Uterus (tissue), 2 donors: ENCODE measurements around the gene KCNMA1.

Experiments used
- POLR2A ChIP-seq, 2 donors: fragments of 450-650 bp; IDR thresholded peaks; one replicate each; pipeline ENCODE4 v1.6.1; 2016; ENCODE audit warnings: antibody characterized with exemption in 2 of 2, mild to moderate bottlenecking in 1 of 2, moderate library complexity in 1 of 2
- TF ChIP-seq, protein P1 (sequence below), 4 experiments: fragments of 200-600 bp in 2 of 4; fragments of 450-650 bp in 2 of 4; sonication (generic) in 2 of 4; IDR thresholded peaks; one replicate each; pipeline ENCODE4 v1.5.1; 2016 to 2019; ENCODE audit warnings: antibody characterized with exemption in 4 of 4, mild to moderate bottlenecking in 2 of 4, moderate library complexity in 1 of 4

DNA sequence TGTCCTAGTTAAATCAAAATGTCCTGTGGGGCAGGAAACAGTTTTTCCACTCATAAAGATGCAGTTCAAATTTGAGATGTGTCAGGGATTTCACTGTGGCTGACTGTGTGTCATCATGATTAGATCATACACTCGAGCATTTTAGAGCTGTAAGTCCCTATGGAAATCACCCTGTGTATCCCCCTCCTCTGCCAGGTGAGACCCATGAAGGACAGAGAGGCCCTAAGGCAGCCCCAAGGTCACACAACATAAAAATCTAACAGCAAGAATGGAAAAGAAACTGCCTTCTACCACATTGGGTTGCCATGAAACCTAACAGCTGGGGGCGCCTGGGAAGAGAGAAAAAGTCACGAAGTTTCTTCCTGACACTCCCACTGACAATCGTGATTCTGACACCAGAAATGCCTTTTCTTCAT, 135.8 kb downstream of the KCNMA1 start:
- no peak for TF ChIP-seq POLR2A (IDR thresholded peaks at IDR 0.05)
- TF ChIP-seq, protein P1, sequence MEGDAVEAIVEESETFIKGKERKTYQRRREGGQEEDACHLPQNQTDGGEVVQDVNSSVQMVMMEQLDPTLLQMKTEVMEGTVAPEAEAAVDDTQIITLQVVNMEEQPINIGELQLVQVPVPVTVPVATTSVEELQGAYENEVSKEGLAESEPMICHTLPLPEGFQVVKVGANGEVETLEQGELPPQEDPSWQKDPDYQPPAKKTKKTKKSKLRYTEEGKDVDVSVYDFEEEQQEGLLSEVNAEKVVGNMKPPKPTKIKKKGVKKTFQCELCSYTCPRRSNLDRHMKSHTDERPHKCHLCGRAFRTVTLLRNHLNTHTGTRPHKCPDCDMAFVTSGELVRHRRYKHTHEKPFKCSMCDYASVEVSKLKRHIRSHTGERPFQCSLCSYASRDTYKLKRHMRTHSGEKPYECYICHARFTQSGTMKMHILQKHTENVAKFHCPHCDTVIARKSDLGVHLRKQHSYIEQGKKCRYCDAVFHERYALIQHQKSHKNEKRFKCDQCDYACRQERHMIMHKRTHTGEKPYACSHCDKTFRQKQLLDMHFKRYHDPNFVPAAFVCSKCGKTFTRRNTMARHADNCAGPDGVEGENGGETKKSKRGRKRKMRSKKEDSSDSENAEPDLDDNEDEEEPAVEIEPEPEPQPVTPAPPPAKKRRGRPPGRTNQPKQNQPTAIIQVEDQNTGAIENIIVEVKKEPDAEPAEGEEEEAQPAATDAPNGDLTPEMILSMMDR (IDR thresholded peaks at IDR 0.05) = no peak
